HEK293 (cell line): ENCODE measurements around the gene TMEM272.

ENCODE experiments used
- FEZF1 ChIP-seq: fragments of 450-650 bp; formaldehyde crosslinking; IDR thresholded peaks from 2 replicates; pipeline ENCODE4 v1.5.1; 2016; ENCODE audit warnings: missing biosample characterization, missing genetic modification characterization
- ZEB2 ChIP-seq: fragments of 450-650 bp; formaldehyde crosslinking; IDR thresholded peaks from 2 replicates; pipeline ENCODE4 v1.5.1; 2016; ENCODE audit warnings: missing biosample characterization, missing genetic modification characterization
- TF ChIP-seq, protein P1 (sequence below): fragments of 450-650 bp; formaldehyde crosslinking; IDR thresholded peaks from 2 replicates; pipeline ENCODE4 v1.5.1; 2016; ENCODE audit warnings: missing biosample characterization, missing genetic modification characterization

DNA sequence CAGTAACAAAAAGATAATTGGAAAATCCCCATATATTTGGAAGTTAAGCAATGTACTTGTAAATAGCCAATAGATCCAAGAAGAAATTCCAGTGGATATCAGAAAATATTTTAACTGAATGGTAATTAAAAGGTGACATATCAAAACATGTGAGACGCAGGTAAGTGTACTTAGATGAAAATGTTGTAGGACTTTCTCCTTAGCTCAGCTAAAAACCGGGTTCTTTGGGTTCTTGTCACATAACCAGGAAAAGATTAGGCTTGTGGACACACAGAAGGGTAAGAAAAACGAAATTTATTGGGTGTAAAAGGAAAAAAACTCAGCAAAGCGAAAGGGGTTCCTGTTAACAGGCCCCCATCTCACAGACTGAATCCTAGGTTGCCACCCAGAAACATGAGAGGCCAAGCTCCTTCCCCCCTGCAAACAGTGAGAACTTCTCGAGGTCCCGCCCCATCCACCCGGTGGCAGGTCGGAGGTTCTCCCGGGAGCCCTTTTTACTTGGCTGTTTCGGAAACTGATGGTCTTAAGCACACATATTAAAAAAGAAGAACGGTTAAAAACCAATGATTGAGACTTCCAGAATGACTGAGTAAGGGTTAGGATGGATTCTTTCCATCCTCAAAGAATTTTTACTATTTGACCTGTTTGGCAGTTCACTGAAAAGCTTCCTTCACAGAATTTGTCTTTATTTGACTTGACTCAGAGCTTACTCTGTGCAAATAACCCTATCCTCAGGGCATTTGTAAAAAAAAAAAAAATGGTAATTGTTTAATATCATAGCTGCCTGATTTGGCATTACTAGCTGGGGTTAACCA is 13.7 kb upstream of the TMEM272 start:
- TF ChIP-seq FEZF1 (tag by site-specific recombination) (no peak), ZEB2 (tag by site-specific recombination) (no peak)
- TF ChIP-seq, protein P1, sequence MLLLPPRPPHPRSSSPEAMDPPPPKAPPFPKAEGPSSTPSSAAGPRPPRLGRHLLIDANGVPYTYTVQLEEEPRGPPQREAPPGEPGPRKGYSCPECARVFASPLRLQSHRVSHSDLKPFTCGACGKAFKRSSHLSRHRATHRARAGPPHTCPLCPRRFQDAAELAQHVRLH (tag by site-specific recombination), result no peak
